Myocyte (in vitro differentiated cells): Measurements from ENCODE around the gene SRSF3. TPM values are rescaled to one million over a fixed set of nuclear protein-coding genes. Genes with fewer than 3 reads are reported as not detected.
A peak's percentile ranks its signal among the peaks of the same experiment; 100 is the strongest.
"Not testable (repeated sequence)": the region's sequence is repeated elsewhere in the genome, so short reads cannot be mapped to it uniquely, and the experiment has no call there.

Experiments
- DNase-seq: peaks from one replicate; pipeline ENCODE4 v3.0.0-alpha.2; 2012; ENCODE audit warnings: low read depth
- microRNA-seq: library from miRNA; unstranded; fragments of <30 nt; microRNA quantifications from one replicate; pipeline ENCODE4, GENCODE V29; 2016
- total RNA-seq: library from RNA; depleted of rRNA; stranded (reverse); fragments of >200 nt; gene quantifications from 2 replicates; pipeline ENCODE4 v1.2.3, GENCODE V29; 2014

Gene SRSF3
- total RNA-seq, 1 donor from 2014 or later: 155 TPM

GRCh38 chr6:36642913-36643817, 49.0 kb downstream of the SRSF3 start:
- DNase-seq: peak; percentile 83

- no peak for DNase-seq
Observed at GRCh38 chr6:36643977-36644376, 49.8 kb downstream of the SRSF3 start.

GRCh38 chr6:36649086-36649485, 54.9 kb downstream of the SRSF3 start:
- no peak for DNase-seq

- peak; percentile 53 for DNase-seq
Observed at GRCh38 chr6:36649701-36650484, 55.7 kb downstream of the SRSF3 start.

GRCh38 chr6:36650848-36651478, 56.8 kb downstream of the SRSF3 start:
- no peak for DNase-seq

GRCh38 chr6:36651659-36652379, 57.7 kb downstream of the SRSF3 start:
- DNase-seq: no peak

- DNase-seq: not testable (repeated sequence)
Observed at GRCh38 chr6:36654469-36654868, 60.3 kb downstream of the SRSF3 start.

Small RNA genes lying within 50 kb of the gene (microRNA-seq; reads per million reads assigned to microRNA genes)
- 0.48 reads per million for gene MIR3925

Other genes with a start within 250 kb of the SRSF3 start
- gene ETV7, start 206.7 kb upstream of the SRSF3 start, total RNA-seq: 0.62 TPM in 1 of 2 replicates, not detected in the other
- 0.19 TPM in 1 of 2 replicates, not detected in the other for gene PXT1, start 151.5 kb upstream of the SRSF3 start, total RNA-seq
- 48.1 and 52.3 TPM in 2 replicates for gene KCTD20, start 151.4 kb upstream of the SRSF3 start, total RNA-seq
- gene STK38, start 46.9 kb upstream of the SRSF3 start, total RNA-seq: 39.8 and 47.4 TPM in 2 replicates
- 1,798 and 2,123 TPM in 2 replicates for gene CDKN1A, start 84.4 kb downstream of the SRSF3 start, total RNA-seq
- gene RAB44, start 103.5 kb downstream of the SRSF3 start, total RNA-seq: not detected in 2 replicates
- gene CPNE5, start 245.1 kb downstream of the SRSF3 start, total RNA-seq: 0.13 and 1.2 TPM in 2 replicates